Endometrium (tissue), 2 donors: ENCODE data around the gene CYP4F8.
"Not testable (repeated sequence)": the region's sequence is repeated elsewhere in the genome, so short reads cannot be mapped to it uniquely, and the experiment has no call there.

ENCODE experiments used
- FAIRE-seq: peaks from 2 replicates; lab custom pipeline; 2012; peaks lifted over from hg19 to GRCh38; lab: Jason Lieb, UNC
- donor health status: control.
- donor health status: control.

The CYP4F8 gene

DNA sequence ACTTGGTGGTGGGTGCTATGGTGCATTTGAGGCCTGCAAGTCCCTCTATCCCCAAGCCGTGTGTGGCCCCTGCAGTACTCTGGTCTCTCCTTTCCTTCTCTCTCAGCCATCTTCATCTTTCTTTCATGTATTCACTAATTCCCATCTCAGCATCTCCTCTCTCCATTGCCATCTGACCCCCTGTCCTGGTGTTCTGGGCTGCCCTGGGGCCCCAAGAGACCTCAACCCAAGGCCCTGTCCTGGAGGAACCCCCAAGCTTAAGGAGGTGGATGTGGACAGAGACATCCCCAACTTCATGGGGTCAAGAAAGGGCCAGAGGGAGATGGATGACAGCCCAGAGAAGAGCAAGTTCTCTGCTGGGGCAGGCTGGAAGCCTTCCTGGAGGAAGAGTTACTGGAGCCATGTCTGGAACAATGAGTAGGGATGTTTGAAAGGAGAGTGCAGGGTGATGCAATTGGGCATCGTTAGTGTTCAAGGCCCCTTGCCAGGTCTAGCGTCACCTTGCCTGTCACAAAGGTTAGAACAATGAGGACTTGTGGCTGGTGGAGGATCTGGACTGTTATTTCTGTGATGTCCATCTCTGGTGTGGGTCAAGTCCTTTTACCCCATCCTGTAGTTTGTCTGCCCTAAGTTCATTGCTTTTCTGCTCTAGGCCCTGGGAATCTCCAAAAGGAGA is 29.2 kb downstream of the CYP4F8 start:
- FAIRE-seq: no peak

DNA sequence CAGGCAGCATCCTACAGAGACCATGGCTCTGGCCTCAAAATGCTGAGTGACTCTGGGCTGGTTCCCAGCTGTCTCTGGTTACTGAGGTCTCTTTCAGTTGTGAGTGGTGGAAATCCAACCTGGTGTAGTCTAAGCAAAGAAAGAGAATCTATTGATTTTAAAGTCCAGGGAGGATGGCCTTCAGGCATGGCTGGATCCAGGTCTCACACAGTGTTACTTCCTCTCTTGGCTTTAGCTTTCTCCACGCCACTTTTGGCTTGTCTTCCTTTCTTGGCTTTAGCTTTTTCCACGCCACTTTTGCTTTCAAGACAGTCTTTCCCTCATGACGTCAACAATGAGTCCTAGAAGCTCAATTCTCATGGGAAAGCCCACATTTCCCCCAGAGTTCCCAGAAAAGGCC is 29.8 kb downstream of the CYP4F8 start:
- no peak for FAIRE-seq

DNA sequence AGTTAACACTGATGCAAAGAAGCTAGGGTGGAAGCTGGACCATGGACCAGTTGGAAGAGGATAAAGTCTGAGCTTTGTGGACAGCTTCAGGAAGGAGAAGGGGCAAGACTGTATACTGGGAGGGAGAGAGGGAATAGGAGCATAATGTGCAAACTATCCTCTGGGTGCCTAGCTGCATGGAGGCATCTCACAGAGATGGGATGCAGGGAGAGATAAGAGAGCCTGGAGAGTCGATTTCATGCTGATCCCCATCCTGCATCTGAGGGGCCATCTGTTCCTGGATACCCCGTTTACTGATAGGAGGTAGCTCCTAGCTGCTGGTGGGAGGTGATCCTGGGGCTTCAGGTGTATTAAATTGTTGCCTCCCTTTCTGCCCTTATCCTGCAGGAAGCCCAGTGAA is 34.5 kb downstream of the CYP4F8 start:
- no peak for FAIRE-seq

DNA sequence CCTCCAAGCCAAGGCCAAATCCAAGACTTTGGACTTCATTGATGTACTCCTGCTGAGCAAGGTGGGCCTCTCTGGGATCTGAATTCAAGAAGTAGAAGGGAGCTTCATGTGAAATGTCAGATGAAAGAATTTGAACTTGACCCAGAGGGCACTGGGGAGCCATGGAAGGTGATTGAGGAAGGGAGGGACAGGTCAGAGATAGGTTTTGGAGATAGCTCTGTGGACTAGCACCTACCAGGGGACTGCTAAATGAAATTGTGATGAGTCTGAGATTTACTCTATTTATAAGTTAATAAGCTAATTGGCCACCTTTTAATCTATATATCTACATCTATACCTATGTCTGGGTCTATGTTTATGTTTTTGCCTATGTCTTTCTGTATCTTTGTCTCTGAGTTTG is 35.1 kb downstream of the CYP4F8 start:
- FAIRE-seq: not testable (repeated sequence)

DNA sequence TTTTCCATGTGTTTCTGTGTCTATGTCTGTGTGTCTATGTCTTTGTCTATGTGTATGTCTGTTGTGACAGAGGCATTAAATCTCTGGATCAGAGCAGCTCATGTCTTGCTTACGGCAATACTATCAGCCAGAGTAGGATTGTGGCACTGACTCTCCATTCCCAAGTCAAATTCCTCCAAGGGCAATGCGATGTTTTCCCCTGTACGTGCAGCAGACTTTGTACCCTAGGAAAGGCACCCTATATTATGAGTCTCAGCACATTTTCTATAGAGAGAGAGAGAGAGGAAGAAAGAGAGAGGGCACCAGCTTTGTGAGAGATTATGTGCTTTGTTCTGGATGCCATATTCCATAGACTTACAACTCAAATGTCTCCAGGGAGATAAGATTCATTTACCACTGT is 36.8 kb downstream of the CYP4F8 start:
- FAIRE-seq: no peak

DNA sequence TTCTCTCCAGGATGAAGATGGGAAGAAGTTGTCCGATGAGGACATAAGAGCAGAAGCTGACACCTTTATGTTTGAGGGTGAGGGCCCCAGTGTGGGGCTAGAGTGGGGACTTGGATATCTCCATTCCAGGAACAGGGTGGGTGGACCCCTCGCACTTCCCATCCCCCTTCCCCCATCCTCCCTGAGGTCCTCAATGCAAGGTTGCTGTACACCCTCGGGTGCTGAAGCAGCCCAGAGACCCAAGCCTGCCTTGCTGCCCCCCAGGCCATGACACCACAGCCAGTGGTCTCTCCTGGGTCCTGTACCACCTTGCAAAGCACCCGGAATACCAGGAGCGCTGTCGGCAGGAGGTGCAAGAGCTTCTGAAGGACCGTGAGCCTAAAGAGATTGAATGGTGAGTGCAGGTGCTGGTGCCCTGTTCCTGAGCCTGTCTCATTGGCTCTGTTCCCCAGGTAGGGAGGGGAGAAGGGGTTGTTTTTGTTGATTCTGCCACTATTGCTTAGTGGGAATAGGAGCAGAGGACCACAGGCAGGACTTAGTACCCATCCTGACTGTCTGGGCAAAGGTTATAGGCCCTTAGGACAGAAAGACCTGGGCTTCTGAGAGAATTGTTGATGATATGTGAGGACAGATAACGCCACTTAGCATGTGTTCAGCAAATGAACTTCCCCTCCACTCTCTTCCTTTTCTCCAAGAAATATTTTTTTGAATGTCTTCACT is 37.7 kb downstream of the CYP4F8 start:
- FAIRE-seq: no peak

DNA sequence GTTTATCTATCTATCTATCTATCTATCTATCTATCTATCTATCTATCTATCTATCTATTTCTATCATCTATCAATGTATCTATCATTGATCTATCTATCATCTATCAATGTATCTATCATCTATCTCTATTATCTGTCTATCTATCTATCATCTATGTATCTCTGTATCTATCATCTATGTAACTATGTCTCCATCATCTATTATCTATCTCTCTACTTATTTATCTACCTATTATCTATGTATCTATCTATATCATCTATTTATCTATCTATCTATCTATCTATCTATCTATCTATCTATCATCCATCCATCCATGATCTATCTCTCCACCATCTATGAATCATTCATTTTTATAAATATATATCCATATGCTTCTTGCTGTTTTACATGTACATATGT is 41.4 kb downstream of the CYP4F8 start:
- no peak for FAIRE-seq

DNA sequence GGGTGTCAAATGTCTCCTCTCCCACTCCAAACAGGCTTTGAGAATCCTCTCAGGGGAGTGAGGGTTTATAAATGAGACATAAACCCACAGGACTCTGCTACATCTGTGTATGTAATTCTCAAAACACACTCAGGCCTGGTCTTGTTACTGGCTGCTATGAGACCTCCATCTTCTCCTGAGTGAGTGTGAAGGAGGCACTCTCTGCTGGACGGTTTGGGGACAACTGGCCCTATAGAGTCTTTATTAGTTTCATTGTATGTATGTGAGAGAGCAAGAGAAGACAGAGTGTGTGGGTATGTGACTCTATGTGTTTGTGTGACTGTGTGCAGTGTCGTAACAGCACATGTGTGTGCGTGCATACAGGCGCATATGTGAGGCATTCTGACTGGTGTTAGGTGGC is 48.2 kb downstream of the CYP4F8 start:
- no peak for FAIRE-seq

DNA sequence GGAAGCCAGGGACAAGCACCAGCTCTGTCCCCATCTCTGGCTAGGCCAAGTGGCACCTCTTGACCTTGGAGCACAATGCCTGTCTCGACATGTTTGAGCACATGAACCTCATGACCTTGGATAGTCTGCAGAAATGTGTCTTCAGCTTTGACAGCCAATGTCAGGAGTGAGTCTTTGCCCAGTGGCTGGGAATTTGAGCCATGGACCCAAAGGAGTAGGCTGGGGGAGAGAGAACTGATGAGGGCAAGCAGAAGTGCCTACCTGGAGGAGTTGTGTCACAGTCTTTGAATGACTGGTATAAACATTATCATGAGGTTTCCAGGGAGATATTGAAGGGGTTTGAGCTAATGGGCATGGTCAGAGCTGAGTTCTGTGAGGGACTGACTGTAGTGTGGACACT is 51.2 kb downstream of the CYP4F8 start:
- no peak for FAIRE-seq

DNA sequence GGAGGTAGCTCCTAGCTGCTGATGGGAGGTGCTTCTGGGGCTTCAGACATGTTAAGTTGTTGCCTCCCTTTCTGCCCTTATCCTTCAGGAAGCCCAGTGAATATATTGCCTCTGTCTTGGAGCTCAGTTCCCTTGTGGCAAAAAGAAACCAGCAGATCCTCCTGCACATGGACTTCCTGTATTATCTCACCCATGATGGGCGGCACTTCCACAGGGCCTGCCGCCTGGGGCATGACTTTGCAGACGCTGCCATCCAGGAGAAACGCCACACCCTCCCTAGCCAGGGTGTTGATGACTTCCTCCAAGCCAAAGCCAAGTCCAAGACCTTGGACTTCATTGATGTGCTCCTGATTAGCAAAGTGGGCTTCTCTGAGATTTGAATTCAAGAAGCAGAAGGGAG is 51.9 kb downstream of the CYP4F8 start:
- no peak for FAIRE-seq

DNA sequence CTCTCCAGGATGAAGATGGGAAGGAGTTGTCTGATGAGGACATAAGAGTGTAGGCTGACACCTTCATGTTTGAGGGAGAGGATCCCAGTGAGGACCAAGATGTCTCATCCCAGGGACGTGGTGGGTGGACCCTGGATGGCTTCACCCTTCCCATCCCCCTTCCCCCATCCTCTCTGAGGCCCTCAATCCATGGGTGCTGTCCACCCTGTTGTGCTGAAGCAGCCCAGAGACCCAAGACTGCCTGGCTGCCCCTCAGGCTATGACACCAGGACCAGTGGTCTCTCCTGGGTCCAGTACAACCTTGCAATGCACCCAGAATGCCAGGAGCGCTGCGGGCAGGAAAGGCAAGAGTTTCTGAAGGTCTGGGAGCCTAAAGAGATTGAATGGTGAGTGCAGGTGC is 54.4 kb downstream of the CYP4F8 start:
- FAIRE-seq: no peak

DNA sequence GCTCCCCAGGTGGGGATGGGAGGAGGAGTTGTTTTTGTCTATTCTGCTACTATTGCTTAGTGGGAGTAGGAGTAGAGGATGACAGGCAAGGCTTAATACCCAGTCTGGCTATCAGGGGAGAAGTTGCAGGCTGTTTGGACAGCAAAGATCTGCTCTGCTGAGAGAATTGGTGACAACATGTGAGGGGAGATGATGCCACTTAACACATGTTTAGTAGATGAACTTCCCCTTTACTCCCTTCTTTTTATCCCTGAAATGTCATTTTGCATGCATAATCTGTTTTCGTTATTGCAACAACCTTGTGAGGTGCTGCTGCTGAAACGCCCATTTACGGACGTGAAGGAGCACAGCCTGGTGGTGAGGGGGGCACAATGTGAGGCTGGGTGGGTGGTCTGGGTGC is 54.9 kb downstream of the CYP4F8 start:
- FAIRE-seq: no peak

DNA sequence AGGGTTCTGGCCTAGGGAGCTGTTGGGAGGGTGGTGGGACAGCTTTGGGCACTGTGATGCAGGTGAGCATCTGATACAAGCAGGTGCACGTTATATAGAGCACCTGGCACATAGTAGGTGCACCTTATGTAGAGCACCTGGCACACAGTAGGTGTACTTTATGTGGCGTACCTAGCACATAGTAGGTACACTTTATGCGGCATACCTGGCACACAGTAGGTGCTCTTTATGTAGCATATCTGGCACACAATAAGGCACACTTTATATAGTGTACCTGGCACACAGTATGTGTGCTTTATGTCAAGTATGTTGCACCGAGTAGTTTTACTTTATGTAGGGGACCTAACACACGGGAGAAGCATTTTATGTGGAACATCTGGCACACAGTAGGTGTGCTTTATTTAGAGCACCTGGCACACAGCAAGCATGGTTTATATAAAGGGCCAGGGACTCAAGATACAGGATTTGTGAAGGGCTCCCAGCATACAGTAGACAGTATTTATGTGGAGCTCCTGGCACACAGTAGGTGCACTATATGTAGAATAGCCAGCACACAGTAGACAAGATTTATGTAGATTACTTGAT is 56.3 kb downstream of the CYP4F8 start:
- FAIRE-seq: no peak

DNA sequence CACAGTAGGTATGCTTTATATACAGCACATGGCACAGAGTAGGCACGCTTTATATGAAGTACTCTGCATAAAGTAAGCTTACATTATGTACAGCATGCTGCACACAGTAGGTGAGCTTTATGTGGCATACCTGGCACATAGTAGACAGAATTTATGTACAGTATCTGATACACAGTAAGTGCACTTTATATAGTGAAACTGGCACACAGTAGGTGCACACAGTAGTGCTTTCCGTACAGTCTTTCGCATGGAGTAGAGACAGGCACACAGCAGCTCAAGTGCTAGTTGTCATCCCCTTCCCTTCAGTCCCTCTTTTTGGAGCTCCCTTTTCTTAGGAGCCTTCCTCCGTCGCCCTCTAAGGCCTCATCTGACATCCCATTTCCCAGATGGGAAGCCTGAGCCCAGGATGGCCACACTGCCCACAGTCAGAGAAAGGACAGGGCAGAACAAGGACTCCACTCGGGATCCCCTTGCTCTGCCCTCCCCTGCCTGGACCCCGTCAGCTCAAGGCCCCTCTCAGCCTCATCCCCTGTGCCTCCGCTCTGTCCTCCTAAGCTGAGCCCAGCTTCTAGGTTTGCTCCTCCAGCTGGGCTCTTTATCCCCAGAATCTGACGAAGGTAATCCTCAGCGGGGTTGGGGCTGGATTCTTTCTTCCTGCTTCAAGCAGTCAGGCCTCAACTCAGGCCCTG is 57.0 kb downstream of the CYP4F8 start:
- FAIRE-seq: no peak

DNA sequence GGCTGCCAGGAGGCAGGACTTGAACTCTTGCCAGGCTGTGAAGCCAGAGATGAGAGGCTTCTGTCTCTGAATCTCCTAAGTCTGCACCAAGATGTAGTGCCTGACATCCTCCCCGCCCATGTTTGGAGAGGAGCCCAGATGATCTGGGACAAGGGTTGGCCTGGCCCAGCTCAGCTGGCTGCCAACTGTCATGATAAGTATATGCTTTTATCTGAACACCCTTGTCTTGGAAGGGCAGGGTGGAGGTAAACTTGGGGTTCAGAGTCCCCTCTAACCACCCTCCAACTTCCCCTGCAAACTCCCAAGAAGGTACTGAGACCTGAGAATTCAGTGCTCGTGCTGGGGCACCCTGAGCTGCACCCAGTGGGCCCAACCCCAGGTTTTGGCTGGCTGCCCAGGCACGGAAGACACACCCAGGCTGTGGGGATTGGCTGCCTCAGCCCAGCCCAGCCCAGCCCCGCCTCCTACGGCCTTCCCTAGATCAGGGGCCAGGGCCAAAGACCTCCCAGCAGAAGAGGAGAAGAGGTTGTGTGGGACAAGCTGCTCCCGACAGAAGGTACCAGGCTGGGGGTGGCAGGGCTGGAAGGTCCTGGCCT is 57.7 kb downstream of the CYP4F8 start, which contains the start of gene CYP4F12:
Gene CYP4F12, plus strand, starts transcription at position 508 of the 596 bp plus-strand sequence. CDS start 443 bp downstream, outside the sequence.
- FAIRE-seq: no peak

DNA sequence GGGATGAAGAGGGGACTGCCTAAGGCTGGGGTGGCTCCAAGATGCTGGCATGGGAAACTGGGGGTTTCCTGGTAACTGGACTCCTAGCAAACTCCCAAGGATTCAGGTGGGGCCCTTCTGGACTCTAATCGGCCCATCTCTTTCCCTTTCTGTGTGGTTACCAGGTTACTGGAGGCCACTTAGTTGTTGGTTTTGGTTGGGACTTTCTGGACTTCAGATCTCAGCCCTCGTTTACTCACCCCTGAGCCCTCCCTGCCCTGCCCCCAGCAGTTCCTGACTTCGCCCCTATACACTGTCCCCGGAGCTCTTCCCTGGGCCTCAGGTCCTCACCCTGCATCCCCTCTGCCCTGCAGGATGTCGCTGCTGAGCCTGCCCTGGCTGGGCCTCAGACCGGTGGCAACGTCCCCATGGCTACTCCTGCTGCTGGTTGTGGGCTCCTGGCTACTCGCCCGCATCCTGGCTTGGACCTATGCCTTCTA is 58.2 kb downstream of the CYP4F8 start:
- no peak for FAIRE-seq

DNA sequence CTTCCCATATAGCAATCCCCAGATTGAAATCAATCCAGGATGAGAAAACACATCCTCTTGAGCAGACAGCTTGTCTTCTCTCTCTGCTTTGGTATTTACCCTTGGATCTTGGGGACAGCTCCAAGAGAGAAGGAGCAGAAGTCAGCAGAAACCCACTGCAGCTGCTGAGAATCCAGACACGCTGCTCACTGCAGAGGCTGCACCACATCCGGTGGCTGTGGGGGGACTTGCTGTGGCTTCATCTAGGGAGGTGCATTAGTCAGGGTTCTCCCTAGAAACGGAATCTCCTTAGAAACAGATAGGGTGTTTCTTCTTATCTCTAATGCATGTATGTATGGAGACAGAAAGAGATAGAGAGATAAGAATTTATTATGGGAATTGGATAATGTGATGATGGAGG is 60.5 kb downstream of the CYP4F8 start:
- FAIRE-seq: no peak

DNA sequence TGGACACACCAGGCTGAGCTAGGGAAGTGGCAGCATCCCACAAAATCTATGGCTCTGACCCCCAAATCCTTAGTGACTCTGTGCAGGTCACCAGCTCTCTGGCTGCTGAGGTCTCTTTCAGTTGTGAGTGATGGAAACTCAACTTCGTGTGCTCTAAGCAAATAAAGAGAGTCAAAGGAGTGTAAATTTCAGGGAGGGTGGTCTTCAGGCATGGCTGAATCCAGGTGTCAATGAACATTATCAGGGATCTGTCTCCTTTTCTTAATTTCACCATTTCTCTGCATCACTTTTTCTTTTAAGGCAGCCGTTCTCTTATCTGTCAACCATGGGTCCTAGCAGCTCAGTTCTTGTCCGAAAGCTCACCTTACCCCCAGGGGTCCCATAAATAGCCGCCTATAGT is 64.1 kb downstream of the CYP4F8 start:
- FAIRE-seq: no peak

DNA sequence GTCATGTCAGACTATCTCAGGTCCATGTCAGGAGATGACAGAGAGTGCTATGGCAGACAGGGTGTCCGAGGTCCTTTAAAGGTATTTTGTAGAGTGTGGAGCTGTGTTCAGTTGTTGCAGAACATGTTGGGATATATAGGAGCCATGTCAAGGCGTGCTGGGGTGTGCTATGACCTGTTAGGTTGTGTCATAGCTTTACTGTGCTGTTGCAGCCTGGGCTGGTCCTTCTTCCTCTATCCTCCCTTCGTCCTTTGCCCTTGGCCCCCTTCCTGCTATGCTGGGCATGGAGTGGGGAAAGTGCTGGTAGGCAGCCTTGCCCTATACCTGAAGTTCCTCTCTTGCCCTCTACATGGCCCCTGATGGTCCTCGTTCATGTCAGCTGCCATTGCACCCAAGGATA is 64.8 kb downstream of the CYP4F8 start:
- not testable (repeated sequence) for FAIRE-seq
